GM19372 (cell line): ENCODE measurements around the gene NOP16.

Source experiments
- ATAC-seq: cut with Tn5 transposase; IDR thresholded peaks from one replicate; pipeline ENCODE4 v1.9.1; 2021; ENCODE audit warnings: mild to moderate bottlenecking, low read depth, moderate library complexity; ENCODE audit not compliant: unreplicated experiment

The NOP16 gene, protein sequence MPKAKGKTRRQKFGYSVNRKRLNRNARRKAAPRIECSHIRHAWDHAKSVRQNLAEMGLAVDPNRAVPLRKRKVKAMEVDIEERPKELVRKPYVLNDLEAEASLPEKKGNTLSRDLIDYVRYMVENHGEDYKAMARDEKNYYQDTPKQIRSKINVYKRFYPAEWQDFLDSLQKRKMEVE

DNA sequence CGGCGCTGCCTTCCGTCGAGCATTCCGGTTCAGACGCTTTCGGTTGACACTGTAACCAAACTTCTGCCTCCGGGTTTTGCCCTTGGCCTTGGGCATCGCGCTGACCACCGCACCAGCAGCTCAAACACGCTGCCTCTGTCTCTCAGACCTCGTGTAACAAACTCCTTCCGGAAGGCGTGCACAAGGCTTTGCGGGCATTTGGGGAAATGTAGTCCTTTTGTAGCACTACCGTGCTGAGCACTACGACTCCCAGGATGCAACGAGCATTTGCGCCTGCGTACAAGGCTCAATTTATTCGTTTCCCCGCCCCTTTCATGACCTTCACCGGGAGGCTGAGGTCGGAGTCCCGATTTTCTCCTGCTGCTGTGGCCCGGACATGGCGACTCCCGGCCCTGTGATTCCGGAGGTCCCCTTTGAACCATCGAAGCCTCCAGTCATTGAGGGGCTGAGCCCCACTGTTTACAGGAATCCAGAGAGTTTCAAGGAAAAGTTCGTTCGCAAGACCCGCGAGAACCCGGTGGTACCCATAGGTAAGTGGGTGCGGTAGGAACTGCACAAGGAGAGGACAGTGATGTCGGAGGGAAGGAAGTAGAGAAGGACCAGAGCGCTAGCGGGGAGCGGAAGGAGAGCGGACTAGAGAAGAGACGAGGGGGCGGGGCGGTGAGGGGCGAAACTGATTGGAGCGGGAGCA, at the start of gene NOP16, which contains the start of gene HIGD2A:
Gene NOP16, minus strand, starts transcription at position 155 of the 691 bp plus-strand sequence. Its CDS starts 59 bp downstream, at position 96.
Gene HIGD2A, plus strand, starts transcription at position 308 of the 691 bp plus-strand sequence. Its CDS starts 69 bp downstream, at position 377.
- ATAC-seq = peak; percentile 83

DNA sequence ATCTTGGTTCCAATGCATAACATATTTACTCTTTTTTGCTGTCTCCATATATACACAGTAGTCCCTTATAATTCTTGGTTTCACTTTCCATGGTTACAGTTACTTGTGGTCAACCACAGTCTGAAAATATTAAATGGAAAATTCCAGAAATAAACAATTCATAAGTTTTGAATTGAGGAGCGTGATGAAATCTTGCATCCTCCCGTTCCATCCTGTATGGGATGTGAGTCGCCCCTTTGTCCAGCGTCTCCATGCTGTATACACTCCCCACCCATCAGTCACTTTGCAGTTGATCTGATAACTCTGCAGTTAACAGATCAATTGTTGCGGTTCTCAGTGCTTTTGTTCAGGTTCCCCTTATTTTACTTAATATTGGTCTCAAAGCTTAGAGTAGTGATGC, 48.3 kb upstream of the NOP16 start:
- no peak for ATAC-seq

DNA sequence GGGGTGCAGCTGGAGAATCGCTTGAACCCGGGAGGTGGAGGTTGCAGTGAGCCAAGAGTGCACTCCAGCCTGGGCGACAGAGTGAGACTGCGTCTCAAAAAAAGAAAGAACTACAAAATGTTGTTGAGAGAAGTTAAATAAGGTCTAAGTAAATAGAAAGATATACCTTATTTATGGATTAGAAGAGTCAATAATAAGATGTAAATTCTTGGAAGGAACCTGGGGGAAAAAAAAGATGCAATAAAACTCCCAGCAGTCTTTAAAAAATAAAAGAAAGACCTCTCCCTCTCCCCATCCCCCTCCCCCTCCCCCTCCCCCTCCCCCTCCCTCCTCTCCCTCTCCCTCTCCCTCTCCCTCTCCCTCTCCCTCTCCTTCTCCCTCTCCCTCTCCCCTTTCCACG, 44.3 kb upstream of the NOP16 start:
- no peak for ATAC-seq

DNA sequence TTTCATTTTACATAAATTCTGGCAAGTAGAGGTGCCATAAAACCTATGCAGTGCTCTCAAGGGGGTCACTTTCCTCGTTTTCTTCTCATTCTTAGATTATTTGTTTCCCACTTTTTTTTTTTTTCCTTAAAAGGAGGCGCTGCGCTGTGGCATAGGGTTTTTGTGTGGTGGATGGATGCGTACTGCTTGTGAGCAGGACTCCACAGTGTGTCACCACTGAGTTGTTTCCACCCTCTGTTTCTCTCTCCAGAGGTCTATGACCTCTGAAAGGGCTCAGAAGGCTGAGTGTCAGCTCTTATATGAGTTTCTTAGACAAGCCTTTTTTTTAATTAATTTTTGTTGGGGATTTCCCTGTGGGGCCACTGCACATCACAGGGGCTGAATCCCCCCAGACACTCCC, 41.6 kb upstream of the NOP16 start:
- no peak for ATAC-seq

DNA sequence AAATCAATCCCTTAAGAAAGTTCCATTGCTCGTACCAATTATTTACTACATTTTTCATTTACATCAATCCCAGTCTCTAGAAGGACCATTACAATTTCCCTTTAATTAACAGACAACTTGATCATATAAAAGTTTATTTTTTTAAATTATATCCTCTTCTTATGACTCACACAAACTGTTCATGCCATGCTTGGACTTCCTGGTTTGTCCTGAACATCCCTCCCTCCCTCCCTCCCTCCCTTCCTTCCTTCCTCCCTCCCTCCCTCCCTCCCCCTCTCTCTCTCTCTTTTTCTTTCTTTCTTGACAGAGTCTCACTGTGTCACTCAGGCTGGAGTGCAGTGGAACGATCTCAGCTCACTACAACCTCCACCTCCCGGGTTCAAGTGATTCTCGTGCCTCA, 39.6 kb upstream of the NOP16 start:
- no peak for ATAC-seq

DNA sequence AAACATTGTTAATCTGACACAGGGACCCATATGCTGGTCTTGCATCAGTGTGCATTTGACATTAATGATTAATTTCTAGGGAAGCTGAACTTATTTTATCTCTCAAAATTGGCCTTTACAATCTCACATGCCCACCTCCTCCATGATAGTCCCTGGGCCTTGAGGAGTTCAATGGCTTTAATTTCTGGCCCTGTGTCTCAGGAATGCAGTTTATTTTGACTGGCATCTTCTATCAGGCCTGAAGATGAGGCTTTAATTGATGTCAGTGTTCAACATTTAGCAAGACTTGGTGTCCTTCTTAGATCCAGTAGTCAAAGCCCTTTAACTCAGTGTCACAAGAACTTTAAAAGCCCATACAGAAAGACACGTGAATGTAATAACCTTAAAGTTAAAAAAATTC, 38.5 kb upstream of the NOP16 start:
- ATAC-seq = no peak

DNA sequence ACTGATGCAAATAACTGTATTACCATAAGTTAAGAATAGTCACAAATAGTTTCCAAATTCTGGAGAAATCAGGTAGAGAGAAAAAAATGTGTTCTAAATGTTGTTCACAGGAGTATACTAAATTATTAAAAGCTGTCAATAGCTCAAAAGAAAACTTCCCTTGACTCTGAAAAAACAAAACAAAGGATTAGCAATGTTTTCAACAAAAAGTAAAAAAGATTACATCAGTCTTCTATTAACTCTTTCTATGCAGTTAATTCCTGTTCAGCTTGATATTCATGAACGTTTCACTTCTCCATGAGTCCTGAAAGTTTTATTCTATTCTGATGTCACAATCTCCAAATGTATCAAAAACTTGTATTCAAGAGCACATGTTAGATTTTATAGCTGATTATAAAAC, 37.4 kb upstream of the NOP16 start:
- ATAC-seq = no peak

DNA sequence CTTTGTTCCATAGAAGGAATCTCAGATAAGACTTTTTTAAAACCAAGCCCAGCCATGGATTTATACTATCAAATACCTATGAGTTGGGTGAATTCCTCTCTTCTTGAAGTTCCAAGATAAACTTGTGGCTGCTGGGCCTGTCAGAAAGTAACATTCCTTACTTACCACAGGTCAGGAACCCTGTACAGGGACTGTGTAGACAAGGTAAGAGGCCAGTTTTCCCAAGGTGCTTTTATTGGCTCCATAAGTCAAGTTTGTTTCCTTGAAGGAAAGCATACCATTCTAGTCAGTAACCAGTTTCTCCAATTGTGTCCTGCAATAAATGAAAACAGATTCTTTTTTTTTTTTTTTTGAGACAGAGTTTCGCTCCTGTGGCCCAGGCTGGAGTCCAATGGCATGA, 36.7 kb upstream of the NOP16 start:
- no peak for ATAC-seq

DNA sequence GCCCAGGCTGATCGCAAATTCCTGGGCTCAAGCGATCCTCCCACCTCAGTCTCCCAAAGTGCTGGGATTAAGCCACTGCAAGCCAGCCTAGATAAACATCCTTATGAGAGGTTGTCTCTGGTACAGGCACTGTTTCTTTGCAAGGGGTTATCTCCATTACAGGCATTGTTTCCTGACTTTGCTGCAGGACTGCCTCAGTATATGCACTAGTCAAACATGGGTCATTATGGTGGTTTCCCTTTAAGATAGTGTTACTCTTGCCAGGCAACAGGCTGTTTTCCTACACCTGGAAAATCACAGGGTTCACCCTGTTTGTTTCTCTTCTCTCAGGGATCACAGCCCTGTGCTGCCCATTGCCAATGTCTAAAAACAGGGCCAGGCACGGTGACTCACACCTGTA, 35.8 kb upstream of the NOP16 start:
- ATAC-seq = no peak

DNA sequence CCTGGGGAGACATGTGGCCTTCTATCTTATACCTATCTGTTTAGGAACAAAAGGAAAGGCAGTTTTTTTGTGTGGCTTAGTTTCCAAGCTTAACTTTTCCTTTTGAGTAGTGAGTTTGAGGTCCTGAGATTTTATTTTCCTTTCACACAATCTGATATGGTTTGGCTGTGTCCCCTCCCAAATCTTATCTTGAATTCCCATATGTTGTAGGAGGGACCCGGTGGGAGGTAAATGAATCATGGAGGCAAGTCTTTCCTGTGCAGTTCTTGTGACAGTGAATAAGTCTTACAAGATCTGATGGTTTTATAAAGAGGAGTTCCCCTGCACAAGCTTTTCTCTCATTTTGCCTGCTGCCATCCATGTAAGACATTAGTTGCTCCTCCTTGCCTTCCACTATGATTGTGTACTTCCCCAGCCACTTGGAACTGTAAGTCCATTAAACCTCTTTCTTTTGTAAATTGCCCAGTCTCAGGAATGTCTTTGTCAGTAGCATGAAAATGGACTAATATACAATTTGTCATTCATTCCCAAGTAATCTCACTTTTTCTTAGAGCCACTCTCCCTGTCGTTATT, 32.7 kb upstream of the NOP16 start:
- no peak for ATAC-seq

DNA sequence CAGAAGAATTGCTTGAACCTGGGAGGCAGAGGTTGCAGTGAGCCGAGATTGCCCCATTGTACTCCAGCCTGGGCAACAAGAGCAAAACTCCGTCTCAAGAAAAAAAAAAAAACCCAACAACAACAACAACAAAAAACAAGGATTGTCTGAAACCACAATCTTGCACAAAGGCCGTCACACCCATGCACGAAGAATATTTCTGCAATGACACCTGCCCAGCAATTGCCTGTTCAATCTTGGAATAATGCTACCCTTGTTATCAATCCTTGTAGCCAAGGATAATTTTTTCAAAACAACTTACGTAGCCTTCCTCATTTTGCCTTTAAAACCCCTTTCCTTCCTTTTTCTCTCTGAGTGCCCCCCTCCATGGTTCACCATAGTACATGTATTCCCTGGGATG, 31.7 kb upstream of the NOP16 start:
- ATAC-seq = no peak

DNA sequence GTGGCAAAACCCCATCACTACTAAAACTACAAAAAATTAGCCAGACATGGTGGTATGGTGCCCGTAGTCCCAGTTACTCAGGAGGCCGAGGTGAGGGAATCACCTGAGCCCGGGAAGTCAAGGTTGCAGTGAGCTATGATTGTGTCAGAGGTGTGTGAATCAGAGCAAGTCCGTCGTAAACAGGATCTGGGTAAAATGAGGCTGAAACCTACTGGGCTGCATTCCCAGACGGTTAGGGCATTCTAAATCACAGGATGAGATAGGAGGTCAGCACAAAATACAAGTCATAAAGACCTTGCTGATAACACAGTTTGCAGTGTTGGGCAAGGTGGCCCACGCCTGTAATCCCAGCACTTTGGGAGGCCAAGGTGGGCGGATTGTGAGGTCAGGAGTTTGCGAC, 29.9 kb upstream of the NOP16 start:
- ATAC-seq = no peak

DNA sequence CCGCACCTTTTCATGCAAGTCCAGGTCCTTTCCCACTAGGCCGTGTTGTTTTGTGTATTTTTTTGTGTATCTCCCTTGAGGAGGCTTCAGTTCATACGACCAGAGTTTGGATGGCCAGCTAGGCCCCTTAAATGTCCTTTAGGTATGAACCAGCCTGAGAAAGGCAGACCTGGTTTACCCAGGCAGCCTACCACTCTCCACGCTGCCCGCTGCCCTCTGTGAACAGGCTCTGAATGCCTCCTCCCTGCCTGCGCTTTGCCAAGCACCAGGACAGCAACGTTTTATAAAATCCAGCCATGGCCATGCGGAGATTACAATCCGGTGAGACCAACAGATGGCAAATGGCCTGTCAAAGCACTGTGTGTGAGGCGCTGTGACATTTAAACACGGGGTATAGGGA, 28.6 kb upstream of the NOP16 start:
- no peak for ATAC-seq

DNA sequence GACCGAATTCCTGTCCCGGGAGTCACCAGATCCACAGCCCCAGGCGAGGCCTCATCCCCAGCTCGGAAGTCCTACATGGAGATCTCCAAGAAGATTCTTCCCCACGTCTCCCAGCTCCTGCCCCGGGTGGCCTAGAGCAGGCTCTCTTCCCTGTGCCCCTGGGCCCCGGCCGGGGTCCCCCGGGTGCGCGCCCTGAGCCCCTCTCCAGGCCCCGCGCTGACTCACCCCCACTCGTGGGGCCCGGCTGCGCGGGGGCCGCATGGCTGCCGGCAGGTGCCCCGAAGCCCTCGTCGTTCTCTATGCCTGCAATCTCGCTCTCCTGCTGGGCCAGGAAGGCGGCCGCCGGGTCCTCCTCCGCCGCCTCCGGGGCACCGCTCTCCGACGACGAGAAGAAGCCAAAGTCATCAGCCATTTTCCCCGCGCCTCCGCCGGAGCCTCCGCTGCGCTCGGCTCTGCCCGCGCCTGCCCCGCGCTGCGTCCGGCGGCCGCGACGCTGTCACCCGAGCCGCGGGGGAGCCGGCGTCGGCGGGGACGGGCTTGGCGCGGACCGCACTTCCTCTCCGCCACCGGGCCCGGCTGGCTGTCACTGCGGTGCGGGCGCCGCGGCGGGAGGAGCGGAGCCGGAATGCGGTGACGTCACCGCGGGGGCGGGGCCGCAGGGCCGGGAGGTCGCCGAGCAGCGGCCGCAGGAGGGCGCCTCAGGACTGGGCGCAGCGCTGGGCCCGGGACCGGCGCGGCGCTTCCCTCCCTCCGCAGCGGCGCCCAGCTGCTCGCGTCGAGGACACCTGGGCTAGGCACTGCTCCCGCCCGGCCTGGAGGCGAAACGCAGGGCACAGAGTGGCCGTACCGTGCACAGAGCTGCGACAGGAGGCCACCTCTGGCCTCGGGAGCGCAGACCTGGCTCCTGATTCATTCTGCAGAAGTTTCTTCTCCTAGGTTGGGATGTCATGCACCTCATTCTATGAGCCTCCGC, 27.8 kb upstream of the NOP16 start, which contains the start of gene CLTB:
Gene CLTB, minus strand, starts transcription at position 588 of the 973 bp plus-strand sequence. Its CDS starts 176 bp downstream, at position 412.
- ATAC-seq = peak; percentile 91

DNA sequence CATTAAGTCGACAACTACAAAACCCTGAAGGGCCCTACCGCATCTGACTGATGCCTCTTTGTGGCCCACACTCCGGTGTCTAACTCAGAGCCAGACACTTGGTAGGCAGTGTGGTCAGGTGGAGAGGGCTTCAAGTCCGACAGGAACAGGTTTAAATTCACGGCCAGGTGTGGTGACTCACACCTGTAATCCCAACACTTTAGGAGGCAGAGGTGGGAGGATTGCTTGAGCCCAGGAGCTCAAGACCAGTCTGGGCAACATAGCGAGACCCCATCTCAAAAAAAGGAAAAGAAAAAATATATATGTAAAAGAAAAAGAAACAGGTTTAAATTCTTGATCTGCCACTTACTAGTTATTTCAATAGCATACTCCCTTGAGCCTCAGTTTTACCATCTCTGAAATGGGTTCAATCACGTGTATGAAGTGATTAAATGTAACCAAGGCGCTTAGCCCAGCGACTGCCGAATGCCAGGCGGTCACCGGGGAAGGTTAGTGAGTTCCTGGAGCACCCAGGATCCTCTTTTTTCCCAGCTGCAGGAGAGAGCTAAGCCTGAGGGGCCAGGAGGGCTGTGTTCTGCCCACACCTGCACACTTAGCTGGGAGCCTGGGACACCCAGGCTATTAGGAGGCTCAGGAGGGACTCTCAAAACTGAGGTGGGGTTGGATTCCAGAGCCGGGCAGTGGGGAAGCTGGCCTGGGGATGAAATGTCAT, 27.0 kb upstream of the NOP16 start:
- no peak for ATAC-seq

DNA sequence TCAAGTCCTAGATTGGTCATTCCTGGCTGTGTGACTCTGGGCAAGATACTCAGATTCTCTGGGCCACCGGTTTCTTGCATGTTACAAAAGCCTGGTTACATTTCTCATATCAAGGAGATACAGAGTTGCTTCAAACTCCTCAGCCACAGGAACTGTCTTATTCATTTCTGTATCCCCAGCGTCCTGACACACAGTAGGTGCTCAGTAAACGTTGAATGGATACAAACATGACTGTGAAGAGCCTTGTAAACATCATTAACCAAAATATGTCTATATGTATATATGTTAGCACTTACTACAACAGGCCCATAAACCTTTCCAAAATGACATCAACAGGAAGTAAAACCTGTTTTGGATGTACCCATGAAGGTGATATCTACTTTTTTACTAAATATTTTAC, 26.3 kb upstream of the NOP16 start:
- ATAC-seq = no peak

DNA sequence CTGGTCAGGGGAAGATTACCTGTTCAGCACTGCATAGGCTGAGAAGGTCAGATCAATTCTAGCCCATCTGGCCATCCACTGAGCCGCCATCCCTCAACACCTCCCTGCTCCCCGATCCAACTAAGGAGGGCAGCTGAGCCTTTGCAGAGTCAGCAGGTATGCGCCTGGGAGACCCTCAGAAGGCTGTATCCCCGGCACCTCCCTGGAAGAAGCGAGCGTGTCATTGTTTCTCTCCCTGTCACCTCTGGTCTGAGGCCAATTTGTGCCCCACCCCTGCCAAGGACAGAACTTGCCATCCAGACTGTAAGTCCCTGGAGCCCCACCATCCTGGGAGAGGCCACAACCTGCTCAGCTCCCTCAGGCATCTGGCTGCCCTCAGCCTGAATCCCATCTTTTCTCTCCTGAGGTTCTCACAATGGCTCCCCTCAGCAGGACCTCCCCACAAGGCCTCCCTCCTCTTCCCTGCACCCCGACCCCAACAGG, 25.4 kb upstream of the NOP16 start:
- ATAC-seq = no peak

DNA sequence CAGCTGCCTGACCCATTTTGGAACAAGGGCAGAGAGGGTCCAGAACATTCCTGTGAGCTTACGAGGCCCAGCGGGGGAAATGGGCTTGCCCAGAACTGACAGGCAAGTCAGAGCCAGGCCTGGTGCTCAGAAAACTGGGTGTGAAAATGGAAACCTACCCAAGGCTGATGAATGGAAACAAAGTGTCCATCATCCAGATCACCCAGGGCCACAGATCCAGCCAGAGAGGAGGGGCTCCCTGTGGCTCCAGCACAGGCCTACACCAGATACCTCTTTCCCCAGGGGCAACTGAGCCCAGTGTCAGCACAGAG, 24.8 kb upstream of the NOP16 start:
- no peak for ATAC-seq

DNA sequence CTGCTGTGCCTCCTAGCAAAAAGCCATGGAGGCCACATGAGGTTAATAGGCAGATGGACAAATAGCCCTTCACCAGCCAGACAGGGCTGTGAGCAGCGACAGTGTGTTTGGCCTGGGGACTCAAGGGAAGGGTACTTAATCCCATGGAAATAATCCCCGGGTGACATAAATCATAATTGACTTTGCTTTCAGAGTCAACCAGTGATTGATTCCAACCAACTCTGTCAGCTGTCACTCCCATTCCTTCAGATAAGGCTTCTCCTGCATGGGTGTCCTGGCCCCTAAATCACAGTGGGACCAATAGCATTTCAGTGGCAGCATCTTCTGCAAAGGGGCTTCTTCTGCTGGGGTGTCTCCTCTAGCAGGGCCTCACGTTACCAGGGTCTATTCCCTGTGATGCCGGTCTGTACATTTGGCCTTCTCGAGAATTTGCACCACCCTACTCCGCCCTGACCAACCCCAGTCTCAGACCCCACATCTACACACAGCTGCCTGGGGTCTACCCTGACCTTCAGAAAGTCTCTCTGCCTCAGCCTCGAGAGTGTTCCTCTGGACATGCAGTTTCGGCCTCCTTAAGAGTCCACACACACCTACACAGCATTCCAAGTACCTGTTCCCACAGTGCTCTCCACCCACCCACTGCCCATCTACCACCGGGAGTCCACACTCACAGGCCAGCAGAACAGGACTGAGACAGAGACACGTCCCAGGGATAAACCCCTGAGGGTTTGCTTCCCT, 24.3 kb upstream of the NOP16 start:
- ATAC-seq = no peak
